ENCODE results near the gene ZNF653.

ZNF653 gene

GRCh38 chr19:11549386-11549953 is 43.8 kb upstream of the ZNF653 start:
- TF ChIP-seq ZFX (IDR thresholded peaks at IDR 0.05; ENCODE audit: borderline replicate concordance) (no peak), CTCF (IDR thresholded peaks at IDR 0.05) (no peak)
- no peak overlapping the region for H3K27ac ChIP-seq

- TF ChIP-seq CTCF (IDR thresholded peaks at IDR 0.05), result no peak
- TF ChIP-seq ZFX (IDR thresholded peaks at IDR 0.05; ENCODE audit: borderline replicate concordance), result no peak
- H3K27ac ChIP-seq, result no peak overlapping the region
These were observed 42.5 kb upstream of the ZNF653 start for GRCh38 chr19:11547929-11548700.

GRCh38 chr19:11541238-11541637 is 35.6 kb upstream of the ZNF653 start:
- TF ChIP-seq CTCF (IDR thresholded peaks at IDR 0.05) (no peak), ZFX (IDR thresholded peaks at IDR 0.05; ENCODE audit: borderline replicate concordance) (no peak)
- no peak overlapping the region for H3K27ac ChIP-seq

GRCh38 chr19:11540645-11541044 is 35.0 kb upstream of the ZNF653 start:
- H3K27ac ChIP-seq, result no peak overlapping the region
- TF ChIP-seq ZFX (IDR thresholded peaks at IDR 0.05; ENCODE audit: borderline replicate concordance) (no peak), CTCF (IDR thresholded peaks at IDR 0.05) (no peak)

- TF ChIP-seq ZFX (IDR thresholded peaks at IDR 0.05; ENCODE audit: borderline replicate concordance) (no peak), CTCF (IDR thresholded peaks at IDR 0.05) (no peak)
- H3K27ac ChIP-seq, result no peak overlapping the region
These were observed 34.1 kb upstream of the ZNF653 start for GRCh38 chr19:11539495-11540365.

GRCh38 chr19:11538232-11539036 is 32.8 kb upstream of the ZNF653 start, which contains the start of gene CNN1:
TSS of gene CNN1 (plus strand) at chr19:11538851. CDS start at chr19:11538928, 77 bp downstream.
- no peak for TF ChIP-seq ZFX (IDR thresholded peaks at IDR 0.05; ENCODE audit: borderline replicate concordance)
- TF ChIP-seq CTCF (IDR thresholded peaks at IDR 0.05), result no peak

More at GRCh38 chr19:11538232-11539036, 32.8 kb upstream of the ZNF653 start, which contains the start of gene CNN1:
- no peak within 1 kb of the TSS for H3K27ac ChIP-seq
